ENCODE results near the gene CCS. TPM values are rescaled to one million over a fixed set of nuclear protein-coding genes. Genes with fewer than 3 reads are reported as not detected.

The CCS gene, protein sequence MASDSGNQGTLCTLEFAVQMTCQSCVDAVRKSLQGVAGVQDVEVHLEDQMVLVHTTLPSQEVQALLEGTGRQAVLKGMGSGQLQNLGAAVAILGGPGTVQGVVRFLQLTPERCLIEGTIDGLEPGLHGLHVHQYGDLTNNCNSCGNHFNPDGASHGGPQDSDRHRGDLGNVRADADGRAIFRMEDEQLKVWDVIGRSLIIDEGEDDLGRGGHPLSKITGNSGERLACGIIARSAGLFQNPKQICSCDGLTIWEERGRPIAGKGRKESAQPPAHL
- 24.3 and 27.7 TPM in 2 replicates for total RNA-seq (2014; rRNA removed; shearing (Covaris generic))

GRCh38 chr11:66592457-66593302, at the start of gene CCS, which contains the start of gene CCDC87:
Gene CCS (plus strand): TSS chr11:66593185. CDS start chr11:66593262, 77 bp downstream.
Gene CCDC87 (minus strand): TSS chr11:66593063. CDS start chr11:66593015, 48 bp downstream.

DNA sequence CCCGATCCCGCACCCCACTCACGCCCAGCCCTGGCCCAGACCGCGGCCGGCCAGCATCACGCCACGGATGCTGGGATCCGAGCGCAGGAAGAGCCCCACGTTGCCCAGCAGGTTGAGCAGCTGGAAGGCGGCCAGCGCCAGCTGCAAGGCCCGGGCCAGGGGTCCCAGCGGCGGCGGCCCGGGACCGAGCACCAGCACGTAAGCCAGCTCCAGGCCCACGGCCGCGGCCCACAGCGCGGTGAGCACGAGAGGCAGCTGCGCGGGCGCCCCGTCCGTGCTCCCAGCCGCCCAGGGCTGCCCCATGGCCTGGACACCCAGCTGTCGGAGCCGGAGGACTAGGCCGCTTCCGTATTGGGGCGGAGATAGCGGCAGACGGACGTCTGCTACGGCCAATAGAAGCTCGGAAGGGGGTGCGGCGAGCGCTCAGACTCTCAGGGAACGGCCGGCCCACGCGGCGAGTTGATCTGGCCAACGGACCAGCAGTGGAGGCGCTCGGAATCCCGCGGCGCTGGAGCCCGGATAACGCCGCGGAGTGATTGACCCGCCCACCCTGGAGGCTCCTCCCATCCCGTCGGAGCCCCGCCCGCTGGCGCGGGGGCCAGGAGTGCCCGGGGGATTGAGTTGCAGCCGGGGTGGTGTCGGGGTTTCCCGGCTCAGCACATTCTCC, 47.2 kb upstream of the CCS start, which contains the start of gene ZDHHC24:
Gene ZDHHC24 (minus strand): TSS at position 348 of the 667 bp plus-strand sequence. CDS start 45 bp downstream, at position 303.

GRCh38 chr11:66546368-66546965, 46.5 kb upstream of the CCS start, which contains the start of gene ACTN3:
Gene ACTN3 (plus strand): TSS chr11:66546903. CDS start chr11:66546938, 35 bp downstream.

DNA sequence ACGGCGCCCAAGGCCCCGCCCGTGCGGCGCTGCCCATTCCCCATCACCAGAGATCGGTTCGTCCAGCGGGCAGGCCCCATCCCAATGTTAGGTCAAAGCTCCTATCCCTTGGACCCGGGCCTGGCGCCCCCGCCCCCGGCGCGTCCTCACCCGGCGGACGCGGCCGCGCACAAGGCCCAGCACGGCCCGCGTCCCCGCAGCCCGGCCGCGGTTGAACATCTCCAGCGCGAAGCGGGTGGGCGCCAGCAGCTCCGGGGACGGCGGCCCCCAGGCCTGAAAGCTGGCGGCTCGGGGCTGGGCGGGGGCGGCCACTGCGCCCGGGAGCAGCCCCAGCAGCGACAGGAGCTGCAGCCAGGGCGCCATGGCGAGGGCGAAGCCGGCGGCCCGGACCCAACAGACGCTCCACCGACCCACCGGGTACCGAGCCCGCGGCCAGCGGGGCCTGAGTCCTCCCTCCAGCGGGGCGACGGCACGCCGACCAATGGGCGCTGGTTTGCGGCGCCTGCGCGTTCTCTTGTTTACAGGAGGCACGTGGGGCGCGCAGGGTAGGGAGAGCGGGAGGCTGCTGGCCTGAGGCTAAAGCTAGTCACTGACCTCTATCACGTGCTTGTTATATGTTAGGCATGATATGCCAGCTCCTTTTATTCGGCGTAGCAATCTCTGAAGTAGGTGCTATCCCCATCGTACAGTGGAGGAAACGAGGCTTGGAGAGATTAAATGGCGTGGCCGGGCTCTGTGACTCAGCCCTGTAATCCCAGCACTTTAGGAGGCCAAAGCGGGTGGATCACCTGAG, 24.7 kb upstream of the CCS start, which contains the start of gene CTSF:
Gene CTSF (minus strand): TSS at position 483 of the 793 bp plus-strand sequence. CDS start 120 bp downstream, at position 363.

DNA sequence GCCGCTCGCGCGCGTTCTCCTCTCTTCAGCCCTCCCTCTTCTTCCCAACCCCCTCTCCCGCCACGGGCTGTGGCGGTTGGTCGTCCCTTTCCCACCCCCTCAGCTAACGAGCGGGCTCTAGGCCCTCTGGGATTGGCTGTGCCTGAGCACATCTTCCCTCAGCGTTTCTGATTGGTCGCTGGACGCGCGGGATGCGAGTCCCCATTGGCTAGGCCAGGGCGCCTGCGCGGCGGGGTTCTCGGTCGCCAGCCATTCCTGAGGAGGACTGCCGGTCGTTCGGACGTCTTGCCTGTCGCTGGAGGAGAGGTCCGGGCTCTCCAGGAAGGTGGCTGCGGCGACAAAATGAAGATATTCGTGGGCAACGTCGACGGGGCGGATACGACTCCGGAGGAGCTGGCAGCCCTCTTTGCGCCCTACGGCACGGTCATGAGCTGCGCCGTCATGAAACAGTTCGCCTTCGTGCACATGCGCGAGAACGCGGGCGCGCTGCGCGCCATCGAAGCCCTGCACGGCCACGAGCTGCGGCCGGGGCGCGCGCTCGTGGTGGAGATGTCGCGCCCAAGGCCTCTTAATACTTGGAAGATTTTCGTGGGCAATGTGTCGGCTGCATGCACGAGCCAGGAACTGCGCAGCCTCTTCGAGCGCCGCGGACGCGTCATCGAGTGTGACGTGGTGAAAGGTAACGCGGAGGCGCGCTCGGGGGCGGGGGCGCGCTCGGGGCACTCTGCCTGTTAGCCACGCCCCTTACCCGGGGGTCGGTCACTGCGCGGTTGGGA, 23.6 kb downstream of the CCS start, which contains the start of gene RBM14:
Gene RBM14 (plus strand): TSS at position 252 of the 776 bp plus-strand sequence. CDS start 91 bp downstream, at position 343.

DNA sequence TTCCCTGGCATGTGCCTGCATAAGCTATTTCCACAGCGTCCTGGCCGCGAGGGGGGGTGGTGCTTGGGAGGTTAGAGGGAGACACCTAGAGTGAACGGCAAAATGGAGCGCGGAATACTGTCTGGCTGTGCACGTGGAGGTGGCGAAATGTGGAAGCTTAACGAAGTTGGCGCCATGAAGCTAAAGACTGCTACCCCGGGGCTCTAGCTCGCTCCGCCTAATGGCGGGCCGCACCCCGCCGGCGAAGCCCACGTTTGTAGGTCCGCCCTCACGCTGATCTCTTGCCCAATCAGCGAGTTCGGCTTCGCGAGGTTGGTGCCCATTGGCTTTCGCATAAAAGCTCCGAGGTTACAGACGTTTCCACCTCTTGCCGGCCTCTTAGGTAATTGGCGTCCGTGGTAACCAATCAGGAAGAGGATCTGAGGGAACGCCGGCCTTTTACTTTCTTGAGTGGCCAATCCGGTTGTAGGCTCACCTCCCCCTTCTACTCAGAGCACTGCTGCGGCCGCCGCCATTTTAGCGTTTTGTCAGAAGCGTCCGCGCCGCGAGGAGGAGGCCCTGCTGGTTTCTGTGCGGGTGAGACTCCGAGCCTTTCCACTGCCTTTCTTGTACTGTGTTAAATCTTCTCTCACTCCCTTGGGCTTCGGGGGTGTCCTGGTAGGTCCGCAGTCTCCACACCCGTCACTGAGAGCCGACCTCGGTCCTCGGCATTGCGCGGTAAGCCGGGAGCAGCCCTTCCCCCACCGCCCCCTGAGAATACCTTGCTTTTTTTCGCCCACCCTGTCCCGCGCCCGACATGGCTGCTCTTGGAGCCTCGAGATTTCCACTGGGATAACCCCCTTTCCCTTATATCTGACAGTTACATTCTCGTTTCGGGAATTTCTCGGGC, 45.4 kb downstream of the CCS start, which contains the start of gene RBM4:
Gene RBM4 (plus strand): TSS at position 527 of the 889 bp plus-strand sequence. CDS start 1,009 bp downstream, outside the sequence.

Small RNA genes lying within 50 kb of the gene (small RNA-seq; reads per million reads assigned to genes)
- gene RNU4-39P = not detected

Other genes with a start within 250 kb of the CCS start
- gene BRMS1, start 248.1 kb upstream of the CCS start, total RNA-seq (2014; rRNA removed; shearing (Covaris generic)) = 67.3 and 77.0 TPM in 2 replicates
- 24.9 and 28.6 TPM in 2 replicates for gene B4GAT1, start 245.6 kb upstream of the CCS start, total RNA-seq (2014; rRNA removed; shearing (Covaris generic))
- gene SLC29A2, start 221.4 kb upstream of the CCS start, total RNA-seq (2014; rRNA removed; shearing (Covaris generic)) = 4.5 and 6.0 TPM in 2 replicates
- not detected in 2 replicates for gene NPAS4, start 172.2 kb upstream of the CCS start, total RNA-seq (2014; rRNA removed; shearing (Covaris generic))
- 109 and 113 TPM in 2 replicates for gene MRPL11, start 154.3 kb upstream of the CCS start, total RNA-seq (2014; rRNA removed; shearing (Covaris generic))
- 12.8 and 15.4 TPM in 2 replicates for gene PELI3, start 126.3 kb upstream of the CCS start, total RNA-seq (2014; rRNA removed; shearing (Covaris generic))
- gene DPP3, start 112.8 kb upstream of the CCS start, total RNA-seq (2014; rRNA removed; shearing (Covaris generic)) = 71.8 and 82.1 TPM in 2 replicates
- gene BBS1, start 82.5 kb upstream of the CCS start, total RNA-seq (2014; rRNA removed; shearing (Covaris generic)) = 22.4 and 28.0 TPM in 2 replicates
- 16.7 and 17.1 TPM in 2 replicates for gene ZDHHC24, start 47.1 kb upstream of the CCS start, total RNA-seq (2014; rRNA removed; shearing (Covaris generic))
- not detected in 2 replicates for gene ACTN3, start 46.3 kb upstream of the CCS start, total RNA-seq (2014; rRNA removed; shearing (Covaris generic))
- gene CTSF, start 24.6 kb upstream of the CCS start, total RNA-seq (2014; rRNA removed; shearing (Covaris generic)) = 38.9 and 40.9 TPM in 2 replicates
- gene CCDC87, start 122 bp upstream of the CCS start, total RNA-seq (2014; rRNA removed; shearing (Covaris generic)) = 0.11 TPM in 1 of 2 replicates, not detected in the other
- gene RBM14, start 23.4 kb downstream of the CCS start, total RNA-seq (2014; rRNA removed; shearing (Covaris generic)) = 69.1 and 71.7 TPM in 2 replicates
- gene RBM4, start 45.5 kb downstream of the CCS start, total RNA-seq (2014; rRNA removed; shearing (Covaris generic)) = 102 and 124 TPM in 2 replicates
- 15.4 and 24.4 TPM in 2 replicates for gene RBM4B, start 84.7 kb downstream of the CCS start, total RNA-seq (2014; rRNA removed; shearing (Covaris generic))
- 96.9 and 143 TPM in 2 replicates for gene SPTBN2, start 136.0 kb downstream of the CCS start, total RNA-seq (2014; rRNA removed; shearing (Covaris generic))

All from A375 (cell line).